Suprapubic skin (tissue), 4 donors: Measurements from ENCODE around the gene PTPRM.

ENCODE experiments used
- EP300 ChIP-seq: sonication (generic); formaldehyde crosslinking; IDR thresholded peaks from one replicate; pipeline ENCODE4 v1.6.1; 2017; ENCODE audit warnings: antibody characterized with exemption
- POLR2A ChIP-seq, 2 donors: fragments of 450-650 bp; IDR thresholded peaks; one replicate each; pipeline ENCODE4 v1.6.1; 2017; ENCODE audit warnings: antibody characterized with exemption in 2 of 2, mild to moderate bottlenecking in 2 of 2, moderate library complexity in 2 of 2
- POLR2AphosphoS5 ChIP-seq, 3 donors: sonication (generic); formaldehyde crosslinking; IDR thresholded peaks; one replicate each; pipeline ENCODE4 v1.6.1; 2017; ENCODE audit warnings: antibody characterized with exemption in 3 of 3
- TF ChIP-seq, protein P1 (sequence below), 2 donors: fragments of 200-600 bp in 1 of 2; fragments of 450-650 bp in 1 of 2; sonication (generic) in 1 of 2; IDR thresholded peaks; one replicate each; pipeline ENCODE4 v1.5.1; 2016 to 2019; ENCODE audit warnings: antibody characterized with exemption in 2 of 2, mild to moderate bottlenecking in 1 of 2, moderate library complexity in 1 of 2

DNA sequence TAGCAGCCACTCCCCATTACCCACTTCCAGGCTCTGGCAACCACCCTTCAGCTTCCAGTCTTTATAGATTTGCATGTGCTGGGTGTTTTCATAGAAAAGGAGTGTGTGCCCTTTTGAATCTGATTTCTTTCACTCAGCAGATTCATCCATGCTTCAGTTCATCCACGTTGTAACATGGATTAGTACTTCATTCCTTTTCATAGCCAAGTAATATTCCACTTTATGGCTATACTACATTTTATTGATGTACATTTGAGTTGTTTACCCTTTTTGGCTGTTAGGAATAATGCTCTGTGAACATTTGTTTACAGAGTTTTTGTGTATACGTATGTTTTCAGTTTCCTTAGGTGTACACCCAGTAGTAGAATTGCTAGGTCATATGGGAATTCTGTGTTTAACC, 836.6 kb downstream of the PTPRM start:
- TF ChIP-seq, protein P1, sequence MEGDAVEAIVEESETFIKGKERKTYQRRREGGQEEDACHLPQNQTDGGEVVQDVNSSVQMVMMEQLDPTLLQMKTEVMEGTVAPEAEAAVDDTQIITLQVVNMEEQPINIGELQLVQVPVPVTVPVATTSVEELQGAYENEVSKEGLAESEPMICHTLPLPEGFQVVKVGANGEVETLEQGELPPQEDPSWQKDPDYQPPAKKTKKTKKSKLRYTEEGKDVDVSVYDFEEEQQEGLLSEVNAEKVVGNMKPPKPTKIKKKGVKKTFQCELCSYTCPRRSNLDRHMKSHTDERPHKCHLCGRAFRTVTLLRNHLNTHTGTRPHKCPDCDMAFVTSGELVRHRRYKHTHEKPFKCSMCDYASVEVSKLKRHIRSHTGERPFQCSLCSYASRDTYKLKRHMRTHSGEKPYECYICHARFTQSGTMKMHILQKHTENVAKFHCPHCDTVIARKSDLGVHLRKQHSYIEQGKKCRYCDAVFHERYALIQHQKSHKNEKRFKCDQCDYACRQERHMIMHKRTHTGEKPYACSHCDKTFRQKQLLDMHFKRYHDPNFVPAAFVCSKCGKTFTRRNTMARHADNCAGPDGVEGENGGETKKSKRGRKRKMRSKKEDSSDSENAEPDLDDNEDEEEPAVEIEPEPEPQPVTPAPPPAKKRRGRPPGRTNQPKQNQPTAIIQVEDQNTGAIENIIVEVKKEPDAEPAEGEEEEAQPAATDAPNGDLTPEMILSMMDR (IDR thresholded peaks at IDR 0.05), result no peak
- TF ChIP-seq POLR2A (IDR thresholded peaks at IDR 0.05) (no peak), POLR2AphosphoS5 (IDR thresholded peaks at IDR 0.05) (no peak), EP300 (no peak)
